HG02852 (cell line): ENCODE measurements around the gene SHMT2.

Experiments used
- ATAC-seq: cut with Tn5 transposase; IDR thresholded peaks from one replicate; pipeline ENCODE4 v1.9.1; 2021; ENCODE audit warnings: mild to moderate bottlenecking, moderate library complexity; ENCODE audit not compliant: unreplicated experiment

SHMT2 gene

GRCh38 chr12:57213763-57214397 is 15.6 kb upstream of the SHMT2 start:
- ATAC-seq, result no peak

GRCh38 chr12:57214398-57214781 is 15.1 kb upstream of the SHMT2 start:
- no peak for ATAC-seq

DNA sequence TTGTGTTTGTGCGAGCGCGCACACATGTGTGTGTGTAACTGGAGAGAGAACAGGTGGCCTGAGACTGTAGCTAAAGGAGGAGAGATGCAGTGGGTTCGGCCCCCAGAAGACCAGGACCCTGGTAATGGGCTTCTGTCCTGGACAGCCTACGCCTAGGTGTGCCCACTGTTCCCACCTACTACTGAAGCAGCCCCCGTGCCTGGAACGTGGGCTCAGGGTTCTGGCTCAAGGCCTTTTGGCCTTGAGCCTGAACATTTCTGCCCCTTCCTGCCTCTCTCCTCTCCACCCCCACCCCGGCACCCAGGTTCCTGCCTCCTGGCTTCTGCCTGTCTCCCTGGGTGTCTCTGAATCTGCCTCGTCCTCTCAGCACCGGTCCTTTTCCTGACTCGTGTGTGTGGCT is 14.4 kb upstream of the SHMT2 start:
- no peak for ATAC-seq

GRCh38 chr12:57215668-57216013 is 13.9 kb upstream of the SHMT2 start:
- ATAC-seq, result peak; percentile 51

DNA sequence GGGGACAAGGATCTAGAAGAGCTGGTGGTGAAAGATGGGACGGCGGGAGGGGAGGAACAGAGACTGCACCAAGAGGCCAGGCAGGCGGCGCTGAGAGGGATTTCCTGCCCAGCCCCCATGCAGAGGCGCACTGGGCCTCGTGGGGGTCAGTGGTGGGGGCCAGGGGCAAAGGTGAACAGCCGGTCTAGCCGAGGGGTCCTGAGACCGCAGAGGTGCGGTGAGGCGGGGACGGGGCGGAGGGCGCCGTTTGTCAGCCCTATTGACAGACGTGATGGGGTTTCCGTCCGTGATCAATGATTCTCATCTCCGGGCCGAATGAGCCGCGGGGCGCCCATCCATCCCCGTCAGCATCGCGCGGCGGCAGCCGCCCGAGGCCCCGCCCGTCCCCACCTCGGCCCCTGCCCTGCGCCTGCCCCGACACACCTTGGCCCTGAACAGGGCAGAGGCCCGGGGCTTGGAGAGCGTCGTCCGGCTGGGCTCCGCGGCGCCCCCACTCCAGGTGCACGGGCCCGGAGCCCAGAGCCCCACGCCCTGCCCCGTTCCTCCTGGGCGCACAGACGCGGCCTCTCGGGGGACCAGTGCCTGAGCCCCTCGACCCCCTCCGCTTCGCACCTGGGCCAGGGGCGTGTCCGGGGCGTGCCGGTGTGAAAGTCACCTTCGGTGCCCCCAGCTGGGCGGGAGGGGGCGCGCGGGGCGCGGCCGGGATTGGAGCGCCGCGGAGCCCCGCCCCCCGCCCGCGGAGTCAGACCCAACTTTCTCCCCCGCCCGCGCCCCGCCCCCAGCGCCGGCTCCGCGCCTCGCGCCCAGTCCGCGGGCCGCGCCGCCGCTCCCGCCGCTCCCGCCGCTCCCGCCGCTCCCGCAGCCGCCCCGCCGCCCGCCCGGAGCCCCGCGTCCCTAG is 13.2 kb upstream of the SHMT2 start, which contains the start of gene NXPH4:
Gene NXPH4 (plus strand): TSS at position 781 of the 898 bp plus-strand sequence. CDS start 176 bp downstream, outside the sequence.
- peak; percentile 28 for ATAC-seq

- ATAC-seq, result peak; percentile 3
Measured at GRCh38 chr12:57216921-57217879, 12.3 kb upstream of the SHMT2 start.

DNA sequence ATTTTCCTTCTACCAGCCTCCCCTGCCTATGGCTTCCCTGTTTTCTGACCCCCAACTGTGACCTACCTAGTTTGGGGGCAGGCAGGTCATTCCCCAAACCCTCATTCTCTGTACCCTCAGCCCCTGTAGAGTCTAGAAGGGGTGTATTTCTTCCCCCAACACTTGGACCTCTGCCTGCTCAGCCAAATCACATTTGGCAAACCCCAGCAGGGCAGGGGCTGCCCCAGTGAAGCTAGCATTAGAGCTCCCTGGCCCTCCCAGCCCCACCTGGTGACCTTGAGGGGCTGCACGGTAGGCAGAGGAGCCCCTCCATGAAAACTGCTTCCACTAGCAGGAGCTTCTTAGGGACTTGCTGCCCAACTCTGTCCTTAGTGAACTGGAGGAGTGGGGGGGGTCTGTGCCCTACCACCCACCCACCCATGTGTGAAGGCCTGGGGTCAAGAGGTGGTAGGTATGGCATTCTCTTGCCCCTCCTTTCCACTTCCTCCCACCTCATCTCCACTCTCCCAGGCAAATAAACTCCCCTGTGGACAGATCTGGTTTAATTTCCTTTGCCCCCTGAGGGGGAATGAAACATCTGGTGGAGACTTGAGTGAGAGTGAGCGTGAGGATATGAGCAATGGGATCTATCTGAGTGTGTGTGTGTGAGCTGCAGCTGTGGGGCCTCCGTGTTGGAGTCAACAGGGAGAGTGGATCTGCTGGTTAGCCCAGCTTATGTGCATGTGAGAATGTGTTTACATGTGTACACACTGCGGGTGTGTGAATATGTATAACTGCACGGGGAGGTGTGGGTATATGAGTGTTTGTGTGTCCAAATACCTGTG is 11.3 kb upstream of the SHMT2 start:
- ATAC-seq, result no peak

- ATAC-seq, result no peak
Measured at GRCh38 chr12:57219205-57219992, 10.1 kb upstream of the SHMT2 start.

- no peak for ATAC-seq
Measured at GRCh38 chr12:57219993-57220754, 9.3 kb upstream of the SHMT2 start.

DNA sequence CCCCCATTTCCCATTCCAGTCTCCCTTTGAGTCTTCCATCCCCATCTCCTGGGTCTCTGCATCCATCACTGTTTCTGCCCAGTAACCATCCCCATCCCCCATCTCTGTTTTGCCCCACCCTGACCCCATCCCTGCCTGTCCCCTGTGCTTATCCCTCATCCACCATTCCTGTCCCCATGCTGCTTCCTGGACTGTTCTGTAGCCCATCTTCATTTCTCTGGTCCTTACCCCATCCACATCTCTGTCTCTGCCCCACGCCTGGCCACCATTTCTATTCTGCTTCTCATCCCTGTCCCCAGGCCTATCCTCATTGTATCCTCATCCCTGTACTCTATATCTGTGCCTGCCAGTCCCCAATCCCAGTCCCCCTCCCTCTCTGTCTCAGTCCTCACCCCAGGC is 8.7 kb upstream of the SHMT2 start:
- no peak for ATAC-seq

DNA sequence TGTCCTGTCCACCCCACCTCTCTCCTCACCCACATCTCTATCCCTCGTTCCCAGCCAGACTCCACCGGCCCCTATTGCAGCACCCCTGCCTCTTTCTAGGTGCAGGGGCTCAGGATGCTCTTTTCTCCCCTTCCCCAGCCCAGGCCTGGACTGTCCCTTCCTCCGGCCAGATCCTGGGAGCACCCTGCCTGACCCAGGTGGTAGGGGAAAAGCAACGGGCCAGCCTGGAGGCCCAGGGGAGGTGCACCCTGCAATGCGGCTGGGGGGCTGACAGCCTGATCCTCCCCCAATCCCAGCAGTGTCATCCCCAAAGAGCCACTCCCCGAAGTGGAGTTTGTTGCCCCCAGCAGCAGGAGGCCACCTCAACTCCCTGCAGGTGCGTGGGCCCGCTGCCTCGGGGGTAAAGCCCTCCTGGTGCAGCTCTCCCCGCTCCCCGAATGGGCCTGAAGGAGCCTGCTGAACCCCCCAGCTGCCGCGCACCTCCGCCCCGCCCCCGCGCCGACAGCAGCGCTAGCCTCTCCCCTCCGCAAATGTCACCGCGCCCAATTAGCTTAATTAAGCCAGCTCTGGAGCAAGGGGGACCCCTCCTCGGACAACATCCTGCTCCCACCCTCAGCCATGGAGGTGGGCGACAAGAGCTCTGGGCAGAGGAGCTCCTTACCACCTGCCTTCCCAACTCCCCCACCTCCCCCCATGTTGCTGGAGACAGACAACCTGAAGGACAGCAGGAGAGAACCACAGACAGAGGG is 8.2 kb upstream of the SHMT2 start:
- no peak for ATAC-seq

GRCh38 chr12:57222286-57223190 is 7.0 kb upstream of the SHMT2 start:
- ATAC-seq, result no peak

GRCh38 chr12:57223191-57224165 is 6.0 kb upstream of the SHMT2 start:
- ATAC-seq, result no peak

GRCh38 chr12:57224278-57224972 is 5.1 kb upstream of the SHMT2 start:
- ATAC-seq, result no peak

- no peak for ATAC-seq
Measured at GRCh38 chr12:57224973-57225679, 4.4 kb upstream of the SHMT2 start.
